Fibroblast of pulmonary artery (primary cell): ENCODE data around the gene MIA2.
A peak's percentile ranks its signal among the peaks of the same experiment; 100 is the strongest.
"Not testable (repeated sequence)": the region's sequence is repeated elsewhere in the genome, so short reads cannot be mapped to it uniquely, and the experiment has no call there.

ENCODE experiments used
- DNase-seq: peaks from one replicate; pipeline ENCODE4 v3.0.0-alpha.2; 2010; ENCODE audit warnings: low read depth
- H3K4me3 ChIP-seq: replicated peaks from 2 replicates; pipeline ENCODE4 v1.5.1; 2011; ENCODE audit warnings: low read depth, mild to moderate bottlenecking, control low read depth, low read length, moderate library complexity
- TF ChIP-seq, protein P1 (sequence below): IDR thresholded peaks from 2 replicates; pipeline ENCODE4 v1.5.1; 2011; ENCODE audit warnings: mild to moderate bottlenecking, control low read depth, low read length, inconsistent platforms; ENCODE audit errors: missing control alignments

MIA2 gene

DNA sequence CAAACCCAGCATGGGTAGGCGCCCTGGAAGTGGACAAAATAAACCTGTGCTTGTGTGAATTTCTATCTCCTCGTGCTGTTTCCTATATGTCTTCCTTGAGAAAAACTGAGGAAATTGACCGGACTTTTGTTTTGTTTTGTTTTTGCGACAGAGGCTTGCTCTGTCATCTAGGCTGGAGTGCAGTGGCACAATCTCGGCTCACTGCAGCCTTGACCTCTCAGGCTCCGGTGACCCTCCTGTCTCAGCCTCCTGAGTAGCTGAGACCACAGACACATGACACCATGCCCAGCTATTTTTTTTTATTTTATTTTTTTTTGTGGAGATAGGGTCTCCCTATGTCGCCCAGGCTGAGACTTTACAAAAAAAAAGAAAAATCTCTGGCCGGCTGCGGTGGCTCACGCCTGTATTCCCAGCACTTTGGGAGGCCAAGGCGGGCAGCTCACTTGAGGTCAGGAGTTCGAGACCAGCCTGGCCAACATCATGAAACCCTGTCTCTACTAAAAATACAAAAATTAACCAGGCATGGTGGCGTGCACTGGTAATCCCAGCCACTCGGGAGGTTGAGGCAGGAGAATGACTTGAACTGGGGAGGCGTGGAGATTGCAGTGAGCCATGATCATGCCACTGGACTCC lies 22.5 kb upstream of the MIA2 start:
- DNase-seq: no peak
- TF ChIP-seq, protein P1, sequence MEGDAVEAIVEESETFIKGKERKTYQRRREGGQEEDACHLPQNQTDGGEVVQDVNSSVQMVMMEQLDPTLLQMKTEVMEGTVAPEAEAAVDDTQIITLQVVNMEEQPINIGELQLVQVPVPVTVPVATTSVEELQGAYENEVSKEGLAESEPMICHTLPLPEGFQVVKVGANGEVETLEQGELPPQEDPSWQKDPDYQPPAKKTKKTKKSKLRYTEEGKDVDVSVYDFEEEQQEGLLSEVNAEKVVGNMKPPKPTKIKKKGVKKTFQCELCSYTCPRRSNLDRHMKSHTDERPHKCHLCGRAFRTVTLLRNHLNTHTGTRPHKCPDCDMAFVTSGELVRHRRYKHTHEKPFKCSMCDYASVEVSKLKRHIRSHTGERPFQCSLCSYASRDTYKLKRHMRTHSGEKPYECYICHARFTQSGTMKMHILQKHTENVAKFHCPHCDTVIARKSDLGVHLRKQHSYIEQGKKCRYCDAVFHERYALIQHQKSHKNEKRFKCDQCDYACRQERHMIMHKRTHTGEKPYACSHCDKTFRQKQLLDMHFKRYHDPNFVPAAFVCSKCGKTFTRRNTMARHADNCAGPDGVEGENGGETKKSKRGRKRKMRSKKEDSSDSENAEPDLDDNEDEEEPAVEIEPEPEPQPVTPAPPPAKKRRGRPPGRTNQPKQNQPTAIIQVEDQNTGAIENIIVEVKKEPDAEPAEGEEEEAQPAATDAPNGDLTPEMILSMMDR: no peak
- H3K4me3 ChIP-seq: no peak overlapping the region

DNA sequence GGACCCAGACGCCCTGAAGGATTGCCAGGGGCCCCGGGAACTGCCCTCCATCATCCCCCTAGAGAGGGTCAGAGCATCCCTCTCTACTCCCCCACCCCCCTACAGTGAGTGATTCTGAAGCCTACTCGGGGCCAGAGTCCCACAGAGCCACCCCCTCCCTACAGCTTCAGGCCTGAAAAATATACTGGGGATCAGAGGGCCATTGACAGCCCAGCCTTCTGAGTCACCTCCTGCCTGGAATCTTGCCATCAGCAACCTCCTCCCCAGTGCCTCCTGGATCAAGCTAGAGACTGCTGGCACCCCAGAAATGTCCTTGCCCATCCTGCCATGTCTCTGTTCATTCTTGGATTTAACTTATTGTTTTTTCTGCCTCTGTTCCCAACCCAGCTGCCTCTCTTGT lies 21.7 kb upstream of the MIA2 start:
- no peak for DNase-seq
- no peak overlapping the region for H3K4me3 ChIP-seq
- TF ChIP-seq, protein P1: no peak

DNA sequence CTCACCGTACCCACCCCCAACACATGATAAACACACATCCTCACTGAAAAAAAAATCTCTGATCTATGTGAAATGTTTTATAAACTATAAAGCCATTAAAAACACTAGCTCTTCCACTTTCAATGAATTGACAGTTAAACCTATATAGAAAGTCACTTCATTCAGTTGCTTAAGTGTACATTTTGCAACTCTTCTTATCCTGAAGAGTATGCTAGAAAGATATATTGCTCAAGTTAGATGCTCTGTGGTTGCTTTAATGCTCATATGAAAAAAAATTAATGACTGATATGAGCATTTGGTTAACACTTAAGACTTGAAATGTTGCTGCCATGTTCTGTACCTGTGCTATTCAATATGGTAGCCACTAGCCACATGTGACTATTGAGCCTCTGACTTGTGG lies 21.0 kb upstream of the MIA2 start:
- TF ChIP-seq, protein P1: no peak
- H3K4me3 ChIP-seq: no peak overlapping the region
- DNase-seq: no peak

DNA sequence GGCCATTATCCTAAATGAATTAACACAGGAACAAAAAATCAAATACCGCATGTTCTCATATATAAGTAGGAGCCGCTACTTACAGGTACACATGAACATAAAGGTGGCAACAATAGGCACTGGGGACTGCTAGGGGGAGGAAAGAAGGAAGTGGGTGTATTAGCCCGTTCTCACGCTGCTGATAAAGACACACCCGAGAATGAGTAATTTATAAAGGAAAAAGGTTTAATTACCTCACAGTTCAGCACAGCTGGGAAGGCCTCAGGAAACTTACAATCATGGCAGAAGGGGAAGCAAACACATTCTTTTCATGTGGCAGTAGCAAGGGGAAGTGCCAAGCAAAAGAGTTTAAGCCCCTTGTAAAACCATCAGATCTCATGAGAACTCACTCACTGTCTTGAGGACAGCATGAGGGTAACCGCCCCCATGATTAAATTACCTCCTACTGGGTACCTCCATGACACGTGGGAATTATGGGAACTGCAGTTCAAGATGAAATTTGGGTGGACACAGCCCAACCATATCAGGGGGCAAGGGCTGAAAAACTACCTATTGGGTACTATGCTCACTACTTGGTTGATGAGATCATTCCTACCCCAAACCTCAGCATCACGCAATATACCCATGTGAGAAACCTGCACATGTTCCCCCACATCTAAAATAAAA lies 16.4 kb upstream of the MIA2 start:
- no peak for DNase-seq

DNA sequence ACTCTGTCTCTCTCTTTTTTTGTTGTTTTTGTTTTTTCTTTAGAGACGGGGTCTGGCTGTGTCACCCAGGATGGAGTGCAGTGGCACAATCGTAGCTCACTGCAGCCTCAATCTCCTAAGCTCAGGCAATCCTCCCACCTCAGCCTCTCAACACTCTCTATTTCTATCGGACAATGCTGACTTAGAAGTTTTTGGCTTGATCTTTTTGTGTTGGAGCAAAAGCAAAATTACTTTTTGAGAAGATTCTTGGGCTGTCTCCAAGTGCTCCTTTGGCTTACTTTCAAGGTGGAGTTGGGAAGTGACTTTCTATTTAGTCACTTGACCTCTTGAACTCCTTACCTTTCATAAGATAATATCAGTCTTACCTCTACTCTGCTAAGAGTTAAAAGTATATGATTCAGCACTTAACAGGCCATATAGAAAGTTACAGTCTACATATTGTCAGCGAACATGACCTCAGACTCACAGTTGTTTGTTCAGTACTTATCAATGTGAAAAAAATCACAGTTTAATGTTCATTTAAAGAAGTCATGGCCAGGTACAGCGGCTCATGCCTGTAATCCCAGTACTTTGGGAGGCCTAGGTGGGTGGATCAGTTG lies 15.4 kb upstream of the MIA2 start:
- H3K4me3 ChIP-seq: no peak overlapping the region
- DNase-seq: peak; percentile 68
- TF ChIP-seq, protein P1: no peak

More for the DNA sequence above, 16.4 kb upstream of the MIA2 start:
- no peak overlapping the region for H3K4me3 ChIP-seq
- TF ChIP-seq, protein P1: no peak

DNA sequence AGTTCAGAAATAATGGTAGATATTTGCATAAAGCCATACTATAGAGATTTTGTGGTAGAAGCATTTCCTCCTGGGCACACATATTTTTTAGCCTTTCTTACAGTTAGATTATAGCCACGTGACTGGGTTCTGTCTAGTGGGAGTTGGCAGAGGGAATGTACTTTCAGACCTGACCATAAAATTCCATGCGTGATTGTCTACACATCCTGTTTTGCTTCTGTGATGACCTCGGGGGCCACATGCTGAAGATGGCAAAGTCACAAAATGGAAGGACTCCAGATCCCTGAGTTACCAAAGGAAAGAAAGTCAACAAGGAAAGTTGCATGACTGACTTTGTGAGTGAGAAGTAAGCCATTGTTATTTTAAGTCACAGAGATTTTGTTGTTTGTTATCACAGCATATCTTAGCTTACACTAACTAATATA lies 14.6 kb upstream of the MIA2 start:
- DNase-seq: peak; percentile 91
- TF ChIP-seq, protein P1: no peak
- no peak overlapping the region for H3K4me3 ChIP-seq

DNA sequence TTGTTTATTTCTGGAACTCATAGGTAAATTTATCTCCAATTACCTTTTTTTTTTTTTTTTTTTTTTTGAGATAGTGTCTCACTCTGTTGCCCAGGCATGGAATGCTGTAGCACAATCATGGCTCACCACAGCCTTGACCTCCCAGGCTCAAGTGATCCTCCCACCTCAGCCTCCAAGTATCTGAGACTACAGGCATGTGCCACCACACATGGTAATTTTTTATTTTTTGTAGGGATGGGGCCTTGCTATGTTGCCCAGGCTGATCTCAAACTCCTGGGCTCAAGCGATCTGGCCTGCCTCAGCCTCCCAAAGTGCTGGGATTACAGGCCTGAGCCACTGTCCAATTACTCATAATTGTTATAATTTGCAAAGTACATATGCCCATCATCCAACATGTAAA lies 13.2 kb upstream of the MIA2 start:
- not testable (repeated sequence) for DNase-seq, H3K4me3 ChIP-seq
